Ishikawa (cell line): ENCODE data around the gene PLPP7.

Experiments
- CEBPB ChIP-seq: IDR thresholded peaks from 2 replicates; pipeline ENCODE4 v1.6.1; 2012
- CREB1 ChIP-seq: IDR thresholded peaks from 2 replicates; pipeline ENCODE4 v1.6.1; 2012; ENCODE audit warnings: low read depth
- EGR1 ChIP-seq: IDR thresholded peaks from 2 replicates; pipeline ENCODE4 v1.6.1; 2012
- EP300 ChIP-seq: IDR thresholded peaks from 2 replicates; pipeline ENCODE4 v1.6.1; 2012; ENCODE audit warnings: borderline replicate concordance
- FOXM1 ChIP-seq: IDR thresholded peaks from 2 replicates; pipeline ENCODE4 v1.6.1; 2012; ENCODE audit warnings: low read depth, borderline replicate concordance
- NFIC ChIP-seq: IDR thresholded peaks from 2 replicates; pipeline ENCODE4 v1.6.1; 2012
- RAD21 ChIP-seq: IDR thresholded peaks from 2 replicates; pipeline ENCODE4 v1.6.1; 2012; ENCODE audit warnings: low read depth
- TAF1 ChIP-seq: IDR thresholded peaks from 2 replicates; pipeline ENCODE4 v1.6.1; 2012; ENCODE audit warnings: low read depth, mild to moderate bottlenecking
- USF1 ChIP-seq: IDR thresholded peaks from 2 replicates; pipeline ENCODE4 v1.6.1; 2012
- YY1 ChIP-seq: IDR thresholded peaks from 2 replicates; pipeline ENCODE4 v1.6.1; 2012; ENCODE audit warnings: low read depth
- ZBTB7A ChIP-seq: IDR thresholded peaks from 2 replicates; pipeline ENCODE4 v1.6.1; 2012; ENCODE audit warnings: low read depth
- TF ChIP-seq, protein P1 (sequence below): IDR thresholded peaks from 2 replicates; pipeline ENCODE4 v1.6.1; 2012
- TF ChIP-seq, protein P2 (sequence below): IDR thresholded peaks from 2 replicates; pipeline ENCODE4 v1.6.1; 2012; ENCODE audit warnings: low read depth, mild to moderate bottlenecking

DNA sequence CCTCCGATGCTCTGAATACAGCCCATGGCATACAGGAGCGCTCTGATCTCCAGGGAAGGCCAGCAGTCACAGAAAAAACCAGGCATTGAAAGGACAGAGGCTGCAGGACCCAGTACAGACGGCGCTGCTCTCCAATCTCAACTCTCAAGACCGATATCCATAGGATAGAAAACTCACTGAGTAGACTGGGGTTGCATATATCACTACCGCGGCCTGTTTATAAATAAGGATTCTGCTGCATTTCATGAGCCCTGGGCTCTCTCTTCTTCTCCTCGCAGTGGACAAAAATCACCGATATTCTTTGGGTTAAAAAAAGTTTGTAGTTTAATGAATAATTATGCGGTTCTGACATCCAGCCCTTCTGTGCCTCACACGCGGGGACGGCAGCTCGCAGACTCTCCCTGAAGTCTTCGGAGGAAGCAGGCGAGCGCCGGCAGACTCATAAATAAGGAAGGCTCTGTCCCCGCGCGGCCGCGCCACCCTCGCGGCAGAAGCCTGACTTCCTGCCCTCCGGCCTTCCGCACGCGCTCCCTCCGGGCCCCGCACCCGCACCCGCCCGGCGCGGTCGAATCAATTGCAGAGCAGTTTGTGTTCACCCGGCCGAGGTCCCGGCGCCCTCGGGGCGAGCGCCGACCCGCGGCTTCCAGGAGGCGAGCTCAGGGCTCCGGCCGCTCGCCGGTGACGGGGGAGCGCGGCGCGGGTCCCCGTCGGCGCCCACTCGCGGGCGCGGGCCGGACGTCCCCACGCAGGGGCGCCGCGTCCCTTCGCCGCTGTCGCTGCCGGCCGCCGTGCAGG, 13.2 kb upstream of the PLPP7 start, which contains the start of gene FAM78A:
- TF ChIP-seq EGR1 (no peak), EP300 (no peak), CEBPB (no peak), RAD21 (no peak), CREB1 (no peak), USF1 (no peak), FOXM1 (no peak), NFIC (no peak), TAF1 (no peak), ZBTB7A (no peak), YY1 (no peak)
- TF ChIP-seq, protein P1, sequence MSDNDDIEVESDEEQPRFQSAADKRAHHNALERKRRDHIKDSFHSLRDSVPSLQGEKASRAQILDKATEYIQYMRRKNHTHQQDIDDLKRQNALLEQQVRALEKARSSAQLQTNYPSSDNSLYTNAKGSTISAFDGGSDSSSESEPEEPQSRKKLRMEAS, result no peak
- TF ChIP-seq, protein P2, sequence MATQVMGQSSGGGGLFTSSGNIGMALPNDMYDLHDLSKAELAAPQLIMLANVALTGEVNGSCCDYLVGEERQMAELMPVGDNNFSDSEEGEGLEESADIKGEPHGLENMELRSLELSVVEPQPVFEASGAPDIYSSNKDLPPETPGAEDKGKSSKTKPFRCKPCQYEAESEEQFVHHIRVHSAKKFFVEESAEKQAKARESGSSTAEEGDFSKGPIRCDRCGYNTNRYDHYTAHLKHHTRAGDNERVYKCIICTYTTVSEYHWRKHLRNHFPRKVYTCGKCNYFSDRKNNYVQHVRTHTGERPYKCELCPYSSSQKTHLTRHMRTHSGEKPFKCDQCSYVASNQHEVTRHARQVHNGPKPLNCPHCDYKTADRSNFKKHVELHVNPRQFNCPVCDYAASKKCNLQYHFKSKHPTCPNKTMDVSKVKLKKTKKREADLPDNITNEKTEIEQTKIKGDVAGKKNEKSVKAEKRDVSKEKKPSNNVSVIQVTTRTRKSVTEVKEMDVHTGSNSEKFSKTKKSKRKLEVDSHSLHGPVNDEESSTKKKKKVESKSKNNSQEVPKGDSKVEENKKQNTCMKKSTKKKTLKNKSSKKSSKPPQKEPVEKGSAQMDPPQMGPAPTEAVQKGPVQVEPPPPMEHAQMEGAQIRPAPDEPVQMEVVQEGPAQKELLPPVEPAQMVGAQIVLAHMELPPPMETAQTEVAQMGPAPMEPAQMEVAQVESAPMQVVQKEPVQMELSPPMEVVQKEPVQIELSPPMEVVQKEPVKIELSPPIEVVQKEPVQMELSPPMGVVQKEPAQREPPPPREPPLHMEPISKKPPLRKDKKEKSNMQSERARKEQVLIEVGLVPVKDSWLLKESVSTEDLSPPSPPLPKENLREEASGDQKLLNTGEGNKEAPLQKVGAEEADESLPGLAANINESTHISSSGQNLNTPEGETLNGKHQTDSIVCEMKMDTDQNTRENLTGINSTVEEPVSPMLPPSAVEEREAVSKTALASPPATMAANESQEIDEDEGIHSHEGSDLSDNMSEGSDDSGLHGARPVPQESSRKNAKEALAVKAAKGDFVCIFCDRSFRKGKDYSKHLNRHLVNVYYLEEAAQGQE, result no peak
